Karpas-422 (cell line): ENCODE results near the gene HPS5. TPM values are rescaled to one million over a fixed set of nuclear protein-coding genes. Genes with fewer than 3 reads are reported as not detected.
"Not testable (repeated sequence)": the region's sequence is repeated elsewhere in the genome, so short reads cannot be mapped to it uniquely, and the experiment has no call there.

Source experiments
- DNase-seq: peaks from one replicate; pipeline ENCODE4 v3.0.0-alpha.2; 2015
- H2AFZ ChIP-seq: fragments of 200-600 bp; sonication (generic); 2 replicates; pipeline ENCODE4 v1.6.1; 2014; ENCODE audit warnings: antibody characterized with exemption, low read length, mixed read lengths
- H3K27ac ChIP-seq: fragments of 200-600 bp; sonication (generic); 2 replicates; pipeline ENCODE4 v1.5.1; 2014; ENCODE audit warnings: mild to moderate bottlenecking, low read length, moderate library complexity
- H3K27me3 ChIP-seq: fragments of 200-600 bp; sonication (generic); 2 replicates; pipeline ENCODE4 v1.6.1; 2014; ENCODE audit warnings: low read length, mixed read lengths
- H3K36me3 ChIP-seq: fragments of 200-600 bp; sonication (generic); 2 replicates; pipeline ENCODE4 v1.6.1; 2014; ENCODE audit warnings: low read length, mixed read lengths; ENCODE audit not compliant: insufficient read depth
- H3K4me1 ChIP-seq: fragments of 200-600 bp; sonication (generic); 2 replicates; pipeline ENCODE4 v1.6.1; 2014; ENCODE audit warnings: mild to moderate bottlenecking, low read length, mixed read lengths
- H3K4me2 ChIP-seq: fragments of 200-600 bp; sonication (generic); 2 replicates; pipeline ENCODE4 v1.6.1; 2014; ENCODE audit warnings: low read length, low read depth, mild to moderate bottlenecking; ENCODE audit not compliant: poor library complexity, severe bottlenecking
- H3K4me3 ChIP-seq: fragments of 200-600 bp; sonication (generic); 2 replicates; pipeline ENCODE4 v1.5.1; 2014; ENCODE audit warnings: mild to moderate bottlenecking, antibody characterized with exemption, low read length, mixed read lengths
- H3K79me2 ChIP-seq: fragments of 200-600 bp; sonication (generic); 2 replicates; pipeline ENCODE4 v1.6.1; 2014; ENCODE audit warnings: mild to moderate bottlenecking, low read length, mixed read lengths
- H3K9ac ChIP-seq: fragments of 200-600 bp; sonication (generic); 2 replicates; pipeline ENCODE4 v1.6.0; 2014; ENCODE audit warnings: low read length
- H3K9me2 ChIP-seq: fragments of 200-600 bp; sonication (generic), shearing (Covaris generic); replicated peaks from 2 replicates; pipeline ENCODE4 v1.6.0; 2014; ENCODE audit warnings: mild to moderate bottlenecking, low read length, moderate library complexity; ENCODE audit not compliant: insufficient read depth
- H3K9me3 ChIP-seq: fragments of 300-700, 200-600 bp; sonication (generic); 2 replicates; pipeline ENCODE4 v1.6.1; 2014; ENCODE audit warnings: low read length, mixed read lengths
- H4K20me1 ChIP-seq: fragments of 200-600 bp; sonication (generic); 2 replicates; pipeline ENCODE4 v1.6.1; 2014; ENCODE audit warnings: mild to moderate bottlenecking, antibody characterized with exemption, low read length, low read depth; ENCODE audit not compliant: insufficient read depth
- total RNA-seq: library from RNA; depleted of rRNA; stranded (reverse); fragments of >200 nt; shearing (Covaris generic); gene quantifications from 2 replicates; pipeline ENCODE4 v1.2.3, GENCODE V29; 2014; ENCODE audit warnings: low replicate concordance

Gene HPS5
- total RNA-seq, 1 experiment from 2014 or later = 44.2 TPM

- Histone ChIP-seq H3K4me3 (no peak overlapping the region), H3K27me3 (no peaks in the 10 kb centered on the region), H3K9me3 (no peaks in the 10 kb centered on the region), H3K9me2 (no peaks in the 10 kb centered on the region), H3K4me1 (peaks cover 14% of the 10 kb centered on the region), H3K27ac (no peak overlapping the region), H3K4me2 (no peak overlapping the region), H4K20me1 (0 out of 2 replicates have a peak, but pooled peaks cover 3% of the 10 kb centered on the region), H3K36me3 (peaks cover 48% of the 10 kb centered on the region; the same call in 1 of the 2 replicates), H3K79me2 (peaks cover 87% of the 10 kb centered on the region), H2AFZ (no peak overlapping the region), H3K9ac (no peak overlapping the region)
- no peak for DNase-seq
Measured at GRCh38 chr11:18329196-18329870, 7.4 kb upstream of the HPS5 start.

GRCh38 chr11:18324381-18324780 is 2.4 kb upstream of the HPS5 start:
- Histone ChIP-seq H3K9me3 (no peaks in the 10 kb centered on the region), H3K9ac (peak overlapping the region; percentile 92), H3K27ac (no peak overlapping the region), H3K4me3 (peak overlapping the region; percentile 80), H2AFZ (no peak overlapping the region), H3K27me3 (no peaks in the 10 kb centered on the region), H3K9me2 (no peaks in the 10 kb centered on the region), H3K79me2 (peaks cover 88% of the 10 kb centered on the region), H3K36me3 (peaks cover 25% of the 10 kb centered on the region; the same call in 1 of the 2 replicates), H3K4me1 (peaks cover 42% of the 10 kb centered on the region), H4K20me1 (no peaks in the 10 kb centered on the region), H3K4me2 (peak overlapping the region; percentile 84)
- peak; percentile 43 for DNase-seq

DNA sequence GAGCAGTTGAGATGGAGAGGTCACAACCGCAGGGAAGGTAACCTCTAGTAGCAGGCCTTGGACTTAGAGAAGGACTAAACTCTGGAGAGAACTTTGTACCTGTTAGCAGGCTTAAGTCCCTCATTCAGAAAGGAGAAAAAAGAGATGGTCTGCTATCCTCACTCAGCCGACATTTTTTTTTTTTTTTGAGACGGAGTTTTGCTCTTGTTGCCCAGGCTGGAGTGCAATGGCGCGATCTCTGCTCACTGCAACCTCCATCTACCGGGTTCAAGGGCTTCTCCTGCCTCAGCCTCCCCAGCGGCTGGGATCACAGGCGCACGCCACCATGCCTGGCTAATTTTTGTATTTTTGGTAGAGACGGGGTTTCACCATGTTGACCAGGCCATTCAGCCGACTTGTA is 1.9 kb upstream of the HPS5 start:
- peak overlapping the region; percentile 92 for H3K9ac ChIP-seq
- not testable (repeated sequence) for H2AFZ ChIP-seq, H3K27me3 ChIP-seq, H3K9me3 ChIP-seq, H4K20me1 ChIP-seq, DNase-seq, H3K9me2 ChIP-seq
- peaks cover 47% of the 10 kb centered on the region for H3K4me1 ChIP-seq
- H3K36me3 ChIP-seq = peaks cover 25% of the 10 kb centered on the region; the same call in 1 of the 2 replicates
- H3K27ac ChIP-seq = peak overlapping the region; percentile 7; the same call in 1 of the 2 replicates
- H3K79me2 ChIP-seq = peaks cover 88% of the 10 kb centered on the region
- peak overlapping the region; percentile 80 for H3K4me3 ChIP-seq
- H3K4me2 ChIP-seq = peak overlapping the region; percentile 84

GRCh38 chr11:18322818-18323570 is 1.1 kb upstream of the HPS5 start:
- H3K4me1 ChIP-seq = peaks cover 52% of the 10 kb centered on the region

GRCh38 chr11:18321578-18321968 is 367 bp downstream of the HPS5 start:
- Histone ChIP-seq H3K4me3 (peak overlapping the region; percentile 80), H4K20me1 (no peaks in the 10 kb centered on the region), H3K79me2 (peaks cover 92% of the 10 kb centered on the region), H3K36me3 (peaks cover 31% of the 10 kb centered on the region), H3K4me1 (peaks cover 52% of the 10 kb centered on the region), H3K27me3 (no peaks in the 10 kb centered on the region), H3K9me2 (no peaks in the 10 kb centered on the region), H3K27ac (peak overlapping the region; percentile 79), H3K4me2 (peak overlapping the region; percentile 84), H2AFZ (peak overlapping the region; percentile 76), H3K9ac (peak overlapping the region; percentile 92), H3K9me3 (no peaks in the 10 kb centered on the region)
- peak; percentile 71 for DNase-seq

More at GRCh38 chr11:18322818-18323570, 1.1 kb upstream of the HPS5 start:
- Histone ChIP-seq H3K27ac (peak overlapping the region; percentile 7; the same call in 1 of the 2 replicates), H3K4me3 (peak overlapping the region; percentile 80), H3K27me3 (no peaks in the 10 kb centered on the region), H3K79me2 (peaks cover 93% of the 10 kb centered on the region), H3K9ac (peak overlapping the region; percentile 92), H3K9me3 (no peaks in the 10 kb centered on the region), H2AFZ (no peak overlapping the region), H4K20me1 (no peaks in the 10 kb centered on the region), H3K36me3 (peaks cover 33% of the 10 kb centered on the region), H3K9me2 (no peaks in the 10 kb centered on the region), H3K4me2 (peak overlapping the region; percentile 84)
- DNase-seq = peak; percentile 45

GRCh38 chr11:18320617-18321016 is 1.3 kb downstream of the HPS5 start:
- Histone ChIP-seq H3K9ac (peak overlapping the region; percentile 92), H3K27ac (peak overlapping the region; percentile 79), H3K27me3 (no peaks in the 10 kb centered on the region), H3K36me3 (peaks cover 30% of the 10 kb centered on the region), H3K4me2 (peak overlapping the region; percentile 84), H3K4me1 (peaks cover 51% of the 10 kb centered on the region), H3K4me3 (peak overlapping the region; percentile 80), H3K79me2 (peaks cover 92% of the 10 kb centered on the region), H4K20me1 (no peaks in the 10 kb centered on the region), H2AFZ (no peak overlapping the region), H3K9me3 (no peaks in the 10 kb centered on the region), H3K9me2 (no peaks in the 10 kb centered on the region)
- DNase-seq = peak; percentile 44

GRCh38 chr11:18319914-18320313 is 2.0 kb downstream of the HPS5 start:
- peak overlapping the region; percentile 84 for H3K4me2 ChIP-seq

DNA sequence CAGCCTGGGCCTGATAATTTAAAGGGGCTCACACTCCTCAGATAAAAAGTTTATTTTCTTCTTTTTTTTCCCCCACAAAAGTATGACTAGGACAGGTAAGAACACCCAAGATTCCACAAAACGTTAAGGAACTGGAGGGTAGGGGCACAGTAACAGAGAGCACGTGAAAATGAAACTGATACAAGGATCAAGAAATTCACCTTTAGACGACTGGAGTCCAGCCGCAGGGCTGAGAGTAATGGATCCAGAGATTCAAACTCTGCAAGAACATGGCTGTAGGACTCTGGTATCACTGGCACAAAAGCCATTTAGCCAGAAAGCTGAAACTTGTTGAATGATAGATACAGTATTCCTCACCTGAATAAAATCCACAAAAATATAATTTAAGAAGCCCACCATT is 4.4 kb downstream of the HPS5 start:
- peaks cover 26% of the 10 kb centered on the region for H3K36me3 ChIP-seq
- no peak overlapping the region for H3K27ac ChIP-seq
- H3K9ac ChIP-seq = no peak overlapping the region
- peaks cover 87% of the 10 kb centered on the region for H3K79me2 ChIP-seq
- no peak overlapping the region for H3K4me3 ChIP-seq
- no peaks in the 10 kb centered on the region for H3K9me3 ChIP-seq
- no peak overlapping the region for H2AFZ ChIP-seq
- H3K27me3 ChIP-seq = no peaks in the 10 kb centered on the region
- H3K4me2 ChIP-seq = no peak overlapping the region
- H3K4me1 ChIP-seq = peaks cover 33% of the 10 kb centered on the region
- H4K20me1 ChIP-seq = no peaks in the 10 kb centered on the region
- DNase-seq = no peak
- no peaks in the 10 kb centered on the region for H3K9me2 ChIP-seq

More at GRCh38 chr11:18319914-18320313, 2.0 kb downstream of the HPS5 start:
- peak overlapping the region; percentile 92 for H3K9ac ChIP-seq
- no peak overlapping the region for H3K27ac ChIP-seq
- peaks cover 44% of the 10 kb centered on the region for H3K4me1 ChIP-seq
- H3K9me3 ChIP-seq = no peaks in the 10 kb centered on the region
- H3K9me2 ChIP-seq = no peaks in the 10 kb centered on the region
- H3K27me3 ChIP-seq = no peaks in the 10 kb centered on the region
- peaks cover 23% of the 10 kb centered on the region for H3K36me3 ChIP-seq
- no peak overlapping the region for H2AFZ ChIP-seq
- peaks cover 92% of the 10 kb centered on the region for H3K79me2 ChIP-seq
- H3K4me3 ChIP-seq = peak overlapping the region; percentile 80
- no peak for DNase-seq
- H4K20me1 ChIP-seq = no peaks in the 10 kb centered on the region
